ENCODE measurements around the gene LSM7.

The LSM7 gene

DNA sequence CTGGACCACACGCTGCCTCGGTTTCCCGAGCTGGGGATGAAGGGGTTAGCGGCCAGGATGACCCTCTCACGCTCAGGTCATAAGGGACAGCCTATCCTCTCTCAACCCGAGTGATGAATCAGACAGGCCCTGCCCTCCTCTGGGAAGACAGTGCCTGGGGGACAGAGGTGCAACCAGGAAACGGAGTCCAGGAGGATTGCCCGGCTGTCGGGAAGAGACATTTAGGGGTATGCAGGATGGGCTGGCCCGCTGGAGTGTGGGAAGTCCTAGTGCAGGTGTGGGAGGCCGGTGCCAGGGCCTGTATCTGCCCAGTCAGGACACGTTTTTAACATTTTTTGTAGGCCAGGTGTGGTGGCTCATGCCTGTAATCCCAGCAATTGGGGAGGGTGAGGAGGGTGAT is 8.3 kb downstream of the LSM7 start:
- DNase-seq = no peak

- no peak for DNase-seq
These were observed 8.8 kb downstream of the LSM7 start for GRCh38 chr19:2319551-2319950.

- DNase-seq = no peak
These were observed 9.5 kb downstream of the LSM7 start for GRCh38 chr19:2318923-2319322.

DNA sequence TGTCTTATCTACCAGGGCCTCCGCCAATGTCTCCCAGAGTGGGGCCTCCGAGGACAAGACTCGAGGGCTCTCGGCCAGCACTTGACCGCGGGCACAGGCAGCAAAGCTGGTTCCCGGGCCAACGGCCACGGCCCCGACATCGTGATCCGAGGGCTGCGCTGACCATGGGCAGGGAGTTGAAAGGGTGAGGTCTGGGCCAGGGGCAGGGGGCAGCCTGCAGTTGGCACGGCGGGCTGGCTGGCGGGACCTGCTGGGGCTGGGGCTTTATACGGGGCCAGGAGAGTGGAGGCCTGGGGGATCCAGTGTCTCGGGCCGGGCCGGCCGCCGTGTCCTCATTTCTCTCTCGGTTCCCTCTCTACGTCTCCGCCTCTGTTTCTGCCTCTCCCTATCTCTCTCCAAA is 10.6 kb downstream of the LSM7 start:
- DNase-seq = no peak

GRCh38 chr19:2317300-2317699 is 11.1 kb downstream of the LSM7 start:
- DNase-seq = no peak

- peak; percentile 26 for DNase-seq
These were observed 12.5 kb downstream of the LSM7 start for GRCh38 chr19:2315818-2316353.

DNA sequence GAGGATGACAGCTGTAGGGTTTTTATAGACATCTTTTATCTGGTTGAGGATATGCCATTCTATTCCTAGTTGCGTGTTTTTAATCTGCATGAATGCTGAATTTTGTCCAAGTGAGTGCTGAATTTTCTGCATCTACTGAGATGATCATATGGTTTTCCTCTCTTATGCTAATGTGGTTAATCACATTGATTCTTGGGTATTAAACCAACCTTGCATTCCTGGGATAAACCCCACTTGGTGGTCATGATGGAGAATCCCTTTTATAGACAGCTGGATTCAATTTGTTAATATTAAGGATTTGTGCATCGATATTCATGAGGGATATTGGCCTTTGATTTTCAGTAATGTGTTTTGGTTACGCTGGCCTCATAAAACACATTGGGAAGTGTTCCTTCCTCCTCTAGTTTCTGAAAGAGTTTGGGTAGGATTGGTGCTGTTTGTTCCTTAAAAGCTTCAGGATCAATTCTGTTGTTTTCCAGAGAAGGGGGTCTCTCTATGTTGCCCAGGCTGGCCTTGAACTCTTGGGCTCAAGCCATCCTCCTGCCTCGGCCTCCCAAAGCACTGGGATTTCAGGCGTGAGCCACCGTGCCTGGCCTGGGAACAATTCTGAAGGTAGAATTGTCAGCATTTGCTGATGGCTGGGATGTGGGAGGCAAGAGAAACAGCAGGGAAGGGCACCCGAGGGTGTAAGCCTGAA is 13.1 kb downstream of the LSM7 start:
- no peak for DNase-seq

- DNase-seq = no peak
These were observed 15.4 kb downstream of the LSM7 start for GRCh38 chr19:2312820-2313501.

DNA sequence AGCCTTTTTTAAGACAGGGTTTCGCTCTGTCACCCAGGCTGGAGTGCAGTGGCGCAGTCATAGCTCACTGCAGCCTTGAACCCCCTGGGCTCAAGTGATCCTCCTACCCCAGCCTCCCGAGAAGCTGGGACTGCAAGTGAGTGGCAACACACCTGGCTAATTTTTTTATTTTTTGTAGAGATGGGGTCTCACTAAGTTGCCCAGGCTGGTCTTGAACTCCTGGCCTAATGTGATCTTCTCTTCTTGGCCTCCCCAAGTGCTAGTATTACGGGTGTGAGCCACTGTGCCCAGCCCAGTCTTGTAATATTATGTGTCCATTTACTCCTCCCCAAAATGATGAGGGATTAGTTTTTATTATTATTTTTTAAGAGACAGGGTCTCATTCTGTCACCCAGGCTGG is 17.3 kb downstream of the LSM7 start:
- DNase-seq = no peak

- DNase-seq = no peak
These were observed 18.5 kb downstream of the LSM7 start for GRCh38 chr19:2309734-2310362.

- DNase-seq = no peak
These were observed 20.3 kb downstream of the LSM7 start, which contains the start of gene LINGO3 for GRCh38 chr19:2308114-2308556. LINGO3 (minus strand) TSS chr19:2308154; CDS start chr19:2291776, 16,378 bp downstream.

DNA sequence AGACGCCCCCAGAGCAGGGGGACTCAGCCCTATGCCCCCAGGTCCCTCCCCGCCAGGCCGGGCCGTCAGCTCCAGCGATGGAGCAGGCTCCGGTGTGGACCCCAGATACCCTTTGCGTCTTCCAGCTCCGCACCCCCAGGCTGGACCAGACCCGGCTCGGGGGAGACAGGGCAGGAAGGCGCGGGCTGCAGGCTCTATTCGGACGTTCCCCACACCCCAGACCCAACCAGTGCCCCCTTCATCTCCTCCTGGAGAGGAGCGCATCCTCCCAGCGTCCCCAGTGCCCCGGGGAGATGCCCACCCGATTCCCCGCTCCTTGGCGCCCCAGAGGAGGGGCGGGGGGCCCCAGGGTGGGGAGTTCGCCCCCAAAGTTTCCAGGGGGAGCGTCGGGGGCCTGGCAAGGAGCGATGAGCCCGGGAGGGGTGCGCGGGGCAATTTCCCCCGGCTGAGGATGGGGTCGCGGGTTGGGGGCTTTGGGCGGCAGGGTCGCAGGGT is 20.8 kb downstream of the LSM7 start:
- DNase-seq = no peak

DNA sequence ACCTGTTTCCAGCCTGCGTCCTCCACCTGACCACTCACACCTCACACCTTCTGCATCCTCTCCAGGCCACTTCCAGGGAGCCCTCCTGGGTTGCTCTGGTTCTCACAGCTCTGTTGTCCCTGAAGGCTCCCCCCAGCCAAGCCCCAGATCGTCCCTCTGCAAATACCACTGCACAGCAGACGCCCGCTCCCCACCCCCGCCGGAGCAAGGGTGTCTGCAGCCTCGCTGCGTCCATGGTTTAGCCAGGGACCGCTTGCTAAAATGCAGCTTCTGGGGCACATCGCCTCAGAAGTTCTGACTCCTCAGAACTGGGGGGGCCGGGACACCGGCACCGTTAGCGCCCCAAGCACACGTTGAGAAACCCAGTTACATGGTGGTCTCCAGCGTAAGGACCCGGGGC is 21.4 kb downstream of the LSM7 start:
- no peak for DNase-seq

DNA sequence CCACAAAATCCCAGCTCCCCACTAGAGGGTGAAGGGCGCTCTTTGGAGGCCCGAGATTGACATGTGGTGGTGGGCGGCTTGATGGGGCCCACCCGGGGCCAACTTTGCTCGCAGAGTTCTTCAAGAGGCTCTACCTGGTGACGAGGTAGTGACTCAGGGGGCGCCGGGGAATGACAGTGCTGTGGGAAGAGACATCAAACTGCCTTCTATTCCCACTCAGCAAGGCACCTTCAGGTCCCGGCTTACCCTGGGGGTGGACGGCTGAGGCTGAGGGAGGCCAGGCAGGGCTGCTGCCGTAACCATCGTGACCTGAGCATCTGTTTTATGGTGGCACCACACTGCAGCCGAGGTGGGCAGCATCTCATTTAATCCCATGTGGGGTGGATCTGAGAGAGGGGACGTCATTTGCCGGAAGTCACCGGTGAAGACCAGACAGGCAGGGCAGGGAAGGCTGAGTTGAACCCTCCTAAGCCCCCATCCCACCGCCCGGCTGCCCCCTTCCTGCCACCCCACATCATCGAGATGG is 22.0 kb downstream of the LSM7 start:
- DNase-seq = no peak

DNA sequence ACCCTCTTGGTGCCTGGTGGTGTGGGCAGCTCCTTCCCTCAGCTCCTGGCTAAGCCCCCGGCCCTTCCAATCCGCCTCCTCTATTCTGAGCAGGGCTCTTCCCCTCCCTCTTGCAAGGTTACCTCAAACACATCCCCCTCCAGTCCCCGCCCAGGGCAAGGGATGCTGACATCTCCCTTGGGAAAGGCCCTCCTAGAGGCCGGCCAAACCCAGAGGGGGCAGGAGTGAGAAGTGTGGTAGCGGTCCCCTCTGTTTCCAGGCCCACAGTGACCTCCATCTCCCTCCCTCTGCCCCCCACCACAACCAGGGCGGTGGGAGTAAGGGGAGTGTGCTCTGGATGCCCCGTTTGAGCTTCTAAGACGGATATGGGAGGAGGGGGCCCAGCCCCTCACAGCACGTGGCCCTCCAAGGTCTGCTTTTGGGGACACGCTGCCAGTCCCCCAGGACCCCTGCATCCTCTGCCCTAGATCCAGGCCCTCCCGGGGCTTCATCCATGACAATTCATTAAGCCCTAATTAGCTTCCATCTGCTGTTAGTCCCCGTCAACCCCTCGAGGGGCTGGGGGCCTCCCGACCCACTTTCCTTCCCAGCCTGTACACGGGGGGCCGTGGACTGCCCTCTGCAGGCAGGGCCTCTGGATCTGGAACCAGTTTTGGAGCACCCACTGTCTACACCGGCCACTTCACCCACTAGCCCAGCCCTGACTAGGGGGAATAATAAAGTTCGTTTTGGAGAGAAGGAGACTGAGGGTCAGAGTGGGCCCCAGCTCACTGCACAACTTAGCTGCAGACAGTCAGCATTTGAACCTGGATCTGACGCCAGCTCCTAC is 22.7 kb downstream of the LSM7 start:
- DNase-seq = no peak

GRCh38 chr19:2303211-2303798 is 25.1 kb downstream of the LSM7 start:
- no peak for DNase-seq

DNA sequence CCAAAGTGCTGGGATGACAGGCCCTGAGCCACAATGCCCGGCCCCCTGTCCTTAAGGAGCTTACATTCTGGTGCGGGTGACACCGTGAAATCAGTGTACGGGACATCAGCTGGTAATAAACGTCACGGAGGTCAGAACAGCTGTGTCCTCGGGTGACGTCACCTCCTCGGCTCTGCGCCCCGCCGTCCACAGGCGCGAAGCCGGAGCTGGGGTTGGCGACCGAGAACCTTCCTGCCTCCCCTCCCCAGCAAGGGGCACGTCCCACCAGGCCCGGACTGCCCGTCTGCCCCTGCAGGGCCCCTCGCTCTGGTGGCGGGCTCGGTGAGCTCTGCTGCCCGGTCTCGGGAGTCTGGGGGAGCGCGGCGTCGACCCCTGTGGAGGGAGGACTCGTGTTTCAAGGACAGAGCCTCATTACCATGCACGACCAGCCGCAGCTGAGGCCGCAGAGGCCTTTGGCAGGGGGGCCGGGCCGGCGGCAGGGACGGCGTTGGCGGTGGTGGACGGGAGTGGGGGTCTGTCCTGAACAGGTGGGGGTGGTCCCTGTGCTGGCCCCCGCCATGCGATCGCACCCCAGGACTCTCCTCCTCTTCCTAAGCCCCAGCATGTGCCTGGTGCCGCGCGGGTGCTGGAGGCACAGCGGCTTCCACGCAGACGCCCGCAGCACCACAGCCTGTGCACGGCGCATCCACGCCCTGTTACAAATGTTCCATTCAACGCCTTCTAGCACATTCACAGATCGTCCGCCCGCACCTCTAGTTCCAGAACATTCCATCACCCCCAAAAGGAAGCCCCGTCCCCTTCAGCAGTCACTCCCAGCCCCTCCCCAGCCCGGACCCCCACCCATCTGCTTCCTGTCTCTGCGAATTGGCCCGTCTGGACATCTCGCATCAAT is 25.8 kb downstream of the LSM7 start:
- no peak for DNase-seq

DNA sequence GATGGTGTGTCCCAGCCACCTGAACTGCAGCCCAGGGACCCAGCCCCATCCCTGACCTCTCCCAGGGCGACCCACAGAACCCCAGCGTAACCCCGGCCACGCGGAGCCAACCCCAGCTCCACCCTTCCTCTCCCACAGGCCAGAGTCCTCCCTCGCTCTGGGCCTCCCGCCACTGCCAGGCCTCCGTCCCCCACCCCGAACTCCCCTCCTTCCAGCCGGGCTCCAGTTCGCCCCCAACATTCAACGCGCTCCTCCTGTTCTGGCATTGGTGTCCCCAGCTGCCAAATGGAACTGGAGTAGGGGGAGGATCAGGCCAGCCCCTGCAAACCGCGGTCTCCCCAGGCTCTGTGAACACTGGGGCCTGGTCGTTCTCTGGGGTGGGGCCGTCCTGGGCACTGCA is 27.9 kb downstream of the LSM7 start:
- DNase-seq = no peak

DNA sequence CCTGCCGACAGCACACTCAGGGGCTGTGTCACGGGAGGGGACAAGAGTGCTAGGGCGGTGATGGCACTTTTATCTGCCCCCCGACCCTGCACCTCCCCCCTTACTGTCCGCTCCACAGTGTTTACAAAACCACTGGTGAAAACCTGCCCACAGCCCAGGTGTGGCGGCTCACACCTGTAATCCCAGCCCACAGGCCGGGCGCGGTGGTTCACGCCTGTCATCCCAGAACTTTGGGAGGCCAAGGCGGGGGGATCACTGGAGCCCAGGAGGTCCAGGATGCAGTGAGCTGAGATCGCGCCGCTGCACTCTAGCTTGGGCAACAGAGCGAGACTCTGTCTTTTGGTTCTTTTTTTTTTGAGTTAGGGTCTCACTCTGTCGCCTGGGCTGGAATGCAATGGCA is 32.2 kb downstream of the LSM7 start:
- no peak for DNase-seq

- no peak for DNase-seq
These were observed 33.6 kb downstream of the LSM7 start for GRCh38 chr19:2294687-2295335.
